DOHH2 (cell line): ENCODE results near the gene PDE4B.

ENCODE experiments used
- H3F3A ChIP-seq: fragments of 200-600 bp; sonication (generic), shearing (Covaris generic); 2 replicates; pipeline ENCODE4 v1.6.0; 2016; ENCODE audit warnings: antibody characterized with exemption, mild to moderate bottlenecking; ENCODE audit not compliant: control insufficient read depth, insufficient read depth
- H3K27ac ChIP-seq: fragments of 200-600 bp; sonication (generic); 2 replicates; pipeline ENCODE4 v1.5.1; 2014; ENCODE audit warnings: low read depth, mild to moderate bottlenecking, low read length, moderate library complexity
- H3K27me3 ChIP-seq: fragments of 200-600 bp; sonication (generic); 2 replicates; pipeline ENCODE4 v1.6.1; 2014; ENCODE audit warnings: mild to moderate bottlenecking, low read length, mixed read lengths; ENCODE audit not compliant: control insufficient read depth
- H3K36me3 ChIP-seq: fragments of 200-600 bp; sonication (generic); 2 replicates; pipeline ENCODE4 v1.6.1; 2014; ENCODE audit warnings: mild to moderate bottlenecking, low read length, moderate library complexity, mixed read lengths; ENCODE audit not compliant: control insufficient read depth
- H3K4me1 ChIP-seq: fragments of 200-600 bp; sonication (generic); 2 replicates; pipeline ENCODE4 v1.6.1; 2014; ENCODE audit warnings: mild to moderate bottlenecking, low read length, mixed read lengths; ENCODE audit not compliant: control insufficient read depth
- H3K4me2 ChIP-seq: fragments of 200-600 bp; sonication (generic); 2 replicates; pipeline ENCODE4 v1.6.0; 2014; ENCODE audit warnings: mild to moderate bottlenecking, low read length, moderate library complexity
- H3K4me3 ChIP-seq: fragments of 200-600 bp; sonication (generic); 2 replicates; pipeline ENCODE4 v1.5.1; 2014; ENCODE audit warnings: mild to moderate bottlenecking, low read length, mixed read lengths
- H3K79me2 ChIP-seq: fragments of 200-600 bp; sonication (generic); 2 replicates; pipeline ENCODE4 v1.6.1; 2014; ENCODE audit warnings: mild to moderate bottlenecking, low read length, mixed read lengths; ENCODE audit not compliant: control insufficient read depth
- H3K9me2 ChIP-seq: fragments of 200-600 bp; sonication (generic); replicated peaks from 2 replicates; pipeline ENCODE4 v1.6.1; 2014; ENCODE audit warnings: mild to moderate bottlenecking, low read length, mixed read lengths; ENCODE audit not compliant: control insufficient read depth
- H3K9me3 ChIP-seq: fragments of 200-600 bp; sonication (generic); 2 replicates; pipeline ENCODE4 v1.6.1; 2014; ENCODE audit warnings: antibody characterized with exemption, low read length, mixed read lengths; ENCODE audit not compliant: control insufficient read depth, insufficient read depth
- H4K20me1 ChIP-seq: fragments of 200-600 bp; sonication (generic); 2 replicates; pipeline ENCODE4 v1.6.0; 2014; ENCODE audit warnings: low read depth, mild to moderate bottlenecking, antibody characterized with exemption, low read length, moderate library complexity; ENCODE audit not compliant: control insufficient read depth, insufficient read depth
- CTCF ChIP-seq: fragments of 200-600 bp; sonication (generic); IDR thresholded peaks from one replicate; pipeline ENCODE4 v1.5.1; 2014; ENCODE audit warnings: antibody characterized with exemption, mild to moderate bottlenecking, low read depth, low read length; ENCODE audit not compliant: poor library complexity, severe bottlenecking
- EZH2phosphoT487 ChIP-seq: fragments of 200-600 bp; sonication (generic); IDR thresholded peaks from 2 replicates; pipeline ENCODE4 v1.6.1; 2017; ENCODE audit warnings: borderline replicate concordance, mild to moderate bottlenecking, antibody characterized with exemption, low read length, moderate library complexity, mixed read lengths

The PDE4B gene

GRCh38 chr1:66373157-66373591 lies 580.5 kb downstream of the PDE4B start:
- Histone ChIP-seq H3K9me2 (no peaks in the 10 kb centered on the region), H3K9me3 (no peaks in the 10 kb centered on the region), H3K36me3 (no peaks in the 10 kb centered on the region; the same call in 1 of the 2 replicates), H3K79me2 (no peaks in the 10 kb centered on the region), H4K20me1 (no peaks in the 10 kb centered on the region), H3K4me2 (peak overlapping the region; percentile 62), H3K4me1 (peaks cover 76% of the 10 kb centered on the region), H3K27me3 (no peaks in the 10 kb centered on the region), H3K4me3 (peak overlapping the region; percentile 23), H3K27ac (peak overlapping the region; percentile 59), H3F3A (peaks cover 4% of the 10 kb centered on the region; the same call in 1 of the 2 replicates)
- TF ChIP-seq EZH2phosphoT487: no peak
- no peak for TF ChIP-seq CTCF

- H3K79me2 ChIP-seq: no peaks in the 10 kb centered on the region
- H3K4me1 ChIP-seq: peaks cover 82% of the 10 kb centered on the region
- no peaks in the 10 kb centered on the region for H4K20me1 ChIP-seq
- peaks cover 4% of the 10 kb centered on the region; the same call in 1 of the 2 replicates for H3F3A ChIP-seq
- peak overlapping the region; percentile 35 for H3K4me3 ChIP-seq
- no peaks in the 10 kb centered on the region for H3K27me3 ChIP-seq
- no peaks in the 10 kb centered on the region for H3K9me2 ChIP-seq
- no peaks in the 10 kb centered on the region for H3K9me3 ChIP-seq
- H3K4me2 ChIP-seq: peak overlapping the region; percentile 62
- H3K27ac ChIP-seq: peak overlapping the region; percentile 59
- TF ChIP-seq EZH2phosphoT487 (no peak), CTCF (no peak)
- H3K36me3 ChIP-seq: no peaks in the 10 kb centered on the region; the same call in 1 of the 2 replicates
Observed at GRCh38 chr1:66374148-66374547, 581.5 kb downstream of the PDE4B start.

GRCh38 chr1:66374561-66375111 lies 581.9 kb downstream of the PDE4B start:
- Histone ChIP-seq H3K36me3 (no peaks in the 10 kb centered on the region; the same call in 1 of the 2 replicates), H3F3A (peaks cover 4% of the 10 kb centered on the region), H4K20me1 (no peaks in the 10 kb centered on the region), H3K4me3 (peak overlapping the region; percentile 35), H3K27ac (peak overlapping the region; percentile 59), H3K27me3 (no peaks in the 10 kb centered on the region), H3K79me2 (no peaks in the 10 kb centered on the region), H3K9me2 (no peaks in the 10 kb centered on the region), H3K9me3 (no peaks in the 10 kb centered on the region), H3K4me2 (peak overlapping the region; percentile 62), H3K4me1 (peaks cover 87% of the 10 kb centered on the region)
- TF ChIP-seq EZH2phosphoT487 (no peak), CTCF (no peak)
